Tibial artery (tissue), 4 donors: Measurements from ENCODE around the gene CERS1.

Experiments used
- DNase-seq, 2 donors: peaks; one replicate each; pipeline ENCODE4 v3.0.0-alpha.2; 2019
- H3K27ac ChIP-seq, 2 donors: fragments of 200-600 bp; sonication (generic) in 1 of 2; 1 replicate in 1 of 2; 2 replicates in 1 of 2; pipeline ENCODE4 v1.5.1; 2018 to 2019; ENCODE audit warnings: mild to moderate bottlenecking in 1 of 2
- H3K27me3 ChIP-seq, 2 donors: fragments of 200-600 bp; sonication (generic) in 1 of 2; one replicate each; pipeline versions ENCODE4 v1.5.1 to v1.6.0; 2016 to 2019
- H3K36me3 ChIP-seq, 3 donors: fragments of 200-600 bp; sonication (generic) in 2 of 3; one replicate each; pipeline ENCODE4 v1.5.1; 2016 to 2019; ENCODE audit warnings: mild to moderate bottlenecking in 2 of 3
- H3K4me1 ChIP-seq, 4 donors: fragments of 200-600 bp; sonication (generic) in 2 of 4; 1 replicate in 3 of 4; 2 replicates in 1 of 4; pipeline ENCODE4 v1.5.1; 2016 to 2019
- H3K4me3 ChIP-seq, 2 donors: fragments of 200-600 bp; sonication (generic) in 1 of 2; 1 replicate in 1 of 2; 2 replicates in 1 of 2; pipeline ENCODE4 v1.5.1; 2018 to 2019; ENCODE audit warnings: mild to moderate bottlenecking in 2 of 2
- H3K9me3 ChIP-seq, 3 donors: fragments of 200-600 bp; sonication (generic) in 1 of 3; one replicate each; pipeline ENCODE4 v1.5.1; 2016 to 2019
- CTCF ChIP-seq, 2 experiments: fragments of 200-600 bp in 1 of 2; fragments of 450-650 bp in 1 of 2; IDR thresholded peaks; one replicate each; pipeline ENCODE4 v1.5.1; 2017 to 2019; ENCODE audit warnings: antibody characterized with exemption in 2 of 2, mild to moderate bottlenecking in 1 of 2, moderate library complexity in 1 of 2
- intact Hi-C: fragments of 100-400 bp; cut with DNase I; formaldehyde crosslinking; loops from one replicate; pipeline ENCODE4 v1.15.0; 2023; ENCODE audit warnings: low total_unique reads

CERS1 gene

DNA sequence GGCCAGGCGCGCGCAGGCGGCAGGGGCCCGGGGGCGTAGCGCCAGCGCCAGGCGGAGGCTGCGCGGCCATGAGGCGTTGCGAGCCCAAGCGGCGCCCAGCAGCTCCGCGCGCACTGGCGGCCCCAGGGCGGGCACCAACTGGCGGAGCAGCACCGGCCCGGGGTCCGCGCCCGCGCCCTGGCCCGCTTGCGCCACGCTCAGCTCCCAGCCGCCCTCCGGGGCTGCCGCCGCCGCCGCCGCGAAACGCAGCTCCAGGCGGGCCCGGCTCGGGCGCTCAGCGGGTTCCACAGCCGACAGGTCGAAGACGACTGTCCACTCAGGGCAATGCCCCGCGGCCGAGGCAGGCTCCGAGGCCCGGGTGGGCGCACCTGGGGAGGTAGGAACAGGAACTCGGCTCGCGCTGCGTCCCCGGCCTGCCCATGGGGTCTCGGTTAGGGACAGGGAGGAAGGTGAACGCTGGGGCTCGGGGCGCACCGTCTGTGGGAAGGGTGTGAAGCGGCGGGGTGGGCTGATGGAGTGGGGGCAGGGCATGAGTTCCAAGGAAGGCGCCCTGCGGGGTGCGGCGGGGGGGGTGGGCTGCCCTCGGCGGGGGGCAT is 26.8 kb downstream of the CERS1 start:
- Histone ChIP-seq H3K36me3 (peaks cover 38 to 46% (median 42%) of the 10 kb centered on the region in 3 donors), H3K4me3 (no peak overlapping the region), H3K27ac (no peak overlapping the region), H3K4me1 (peaks cover 0 to 16% (median 11%) of the 10 kb centered on the region in 4 donors), H3K9me3 (no peaks in the 10 kb centered on the region), H3K27me3 (peaks cover 0 to 20% of the 10 kb centered on the region in 2 donors)
- TF ChIP-seq CTCF (IDR thresholded peaks at IDR 0.05) = no peak
- intact Hi-C loops = no loop called here
- no peak for DNase-seq

DNA sequence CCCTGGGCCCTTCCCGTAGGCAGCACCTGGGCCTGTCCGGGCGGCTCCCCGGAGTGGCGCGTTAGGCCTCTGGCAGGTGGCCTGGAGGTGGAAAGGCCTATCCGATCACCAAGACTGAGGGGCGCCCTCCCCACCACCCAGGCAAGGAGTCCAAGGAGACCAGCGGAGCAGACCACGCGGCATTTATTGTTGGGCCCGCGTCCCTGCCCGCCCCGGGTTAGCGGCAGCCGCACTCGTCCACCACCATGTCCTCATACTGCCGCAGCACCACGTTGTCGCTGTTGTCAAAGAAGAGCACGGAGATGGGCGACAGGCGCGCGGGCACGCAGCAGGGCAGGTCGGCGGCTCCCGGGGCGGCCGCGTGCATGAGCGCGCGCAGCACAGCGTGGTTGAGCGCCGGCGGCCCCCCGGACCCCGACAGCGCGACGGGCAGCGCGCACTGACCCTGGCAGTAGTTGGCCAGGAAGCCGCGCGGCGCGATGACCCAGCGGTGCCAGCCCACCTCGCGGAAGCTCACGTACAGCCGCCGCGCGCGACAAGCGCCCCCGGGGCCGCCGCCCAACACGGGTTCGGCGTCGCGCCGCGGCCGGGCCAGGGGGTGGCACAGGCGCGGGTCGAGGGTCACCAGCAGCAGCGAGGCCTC is 27.5 kb downstream of the CERS1 start:
- Histone ChIP-seq H3K4me3 (no peak overlapping the region), H3K9me3 (no peaks in the 10 kb centered on the region), H3K36me3 (peaks cover 44 to 53% (median 48%) of the 10 kb centered on the region in 3 donors), H3K4me1 (peaks cover 0 to 16% (median 11%) of the 10 kb centered on the region in 4 donors), H3K27me3 (peaks cover 0 to 20% of the 10 kb centered on the region in 2 donors), H3K27ac (no peak overlapping the region)
- intact Hi-C loops = no loop called here
- no peak for DNase-seq
- no peak for TF ChIP-seq CTCF (IDR thresholded peaks at IDR 0.05)

- no peak for TF ChIP-seq CTCF (IDR thresholded peaks at IDR 0.05)
- peaks cover 0 to 16% (median 11%) of the 10 kb centered on the region in 4 donors for H3K4me1 ChIP-seq
- DNase-seq = no peak
- intact Hi-C loops = no loop called here
- peaks cover 0 to 20% of the 10 kb centered on the region in 2 donors for H3K27me3 ChIP-seq
- H3K36me3 ChIP-seq = peaks cover 51 to 60% (median 55%) of the 10 kb centered on the region in 3 donors
- no peaks in the 10 kb centered on the region for H3K9me3 ChIP-seq
- no peak overlapping the region for H3K27ac ChIP-seq
- no peak overlapping the region for H3K4me3 ChIP-seq
These were observed 28.2 kb downstream of the CERS1 start for GRCh38 chr19:18867751-18868150.

GRCh38 chr19:18867199-18867598 is 28.8 kb downstream of the CERS1 start:
- Histone ChIP-seq H3K4me1 (peaks cover 0 to 16% (median 11%) of the 10 kb centered on the region in 4 donors), H3K27me3 (peaks cover 0 to 20% of the 10 kb centered on the region in 2 donors), H3K9me3 (no peaks in the 10 kb centered on the region), H3K36me3 (peaks cover 57 to 66% (median 61%) of the 10 kb centered on the region in 3 donors), H3K4me3 (no peak overlapping the region), H3K27ac (no peak overlapping the region)
- no peak for DNase-seq
- intact Hi-C loops = no loop called here
- no peak for TF ChIP-seq CTCF (IDR thresholded peaks at IDR 0.05)

DNA sequence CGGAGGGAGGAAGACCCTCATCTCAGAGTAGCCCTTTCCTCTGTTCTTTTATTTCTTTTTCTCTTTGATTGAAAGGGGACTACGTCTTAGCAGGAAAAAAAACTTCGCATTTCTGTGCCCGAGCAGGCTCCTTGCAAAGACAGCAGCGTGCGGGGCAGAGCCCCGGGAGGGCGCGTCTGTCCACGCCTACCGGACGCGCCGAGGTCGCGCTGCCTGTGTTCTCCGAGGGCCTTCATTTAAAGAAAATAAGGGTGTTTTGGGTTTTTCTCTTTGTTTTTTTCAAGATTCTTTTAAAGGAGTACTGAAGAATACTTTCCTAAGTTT is 29.2 kb downstream of the CERS1 start:
- H3K27ac ChIP-seq = no peak overlapping the region
- intact Hi-C loops = no loop called here
- no peak for DNase-seq
- peaks cover 0 to 16% (median 11%) of the 10 kb centered on the region in 4 donors for H3K4me1 ChIP-seq
- peaks cover 61 to 70% (median 65%) of the 10 kb centered on the region in 3 donors for H3K36me3 ChIP-seq
- H3K27me3 ChIP-seq = peaks cover 0 to 20% of the 10 kb centered on the region in 2 donors
- no peaks in the 10 kb centered on the region for H3K9me3 ChIP-seq
- no peak overlapping the region for H3K4me3 ChIP-seq
- TF ChIP-seq CTCF (IDR thresholded peaks at IDR 0.05) = no peak
